CD4-positive, alpha-beta T cell (primary cell): ENCODE measurements around the gene ERP27. TPM values are rescaled to one million over a fixed set of nuclear protein-coding genes. Genes with fewer than 3 reads are reported as not detected.

Experiments
- ATAC-seq: fragments of 200-7000 bp; cut with Tn5 transposase; one replicate; pipeline ENCODE4 v1.10.0; 2022; ENCODE audit warnings: mild to moderate bottlenecking; ENCODE audit not compliant: poor library complexity
- CTCF ChIA-PET: fragments of 350-600 bp; sonication (Branson Sonifier 250); formaldehyde crosslinking; loops from one replicate; lab custom pipeline; 2021; ENCODE audit warnings: antibody characterized with exemption, inconsistent platforms; lab: Charles Lee
- POLR2A ChIA-PET: fragments of 350-600 bp; sonication (Branson Sonifier 250); formaldehyde crosslinking; loops from one replicate; lab custom pipeline; 2021; ENCODE audit warnings: antibody characterized with exemption, inconsistent platforms; lab: Charles Lee
- DNase-seq, 14 experiments: peaks; one replicate each; pipeline ENCODE4 v3.0.0-alpha.2; 2013 to 2020; ENCODE audit warnings: mixed read lengths in 2 of 14
- H3K27ac ChIP-seq, 2 donors: one replicate each; pipeline versions ENCODE4 v1.5.1 to v1.7.0; 2013; ENCODE audit warnings: low read length in 2 of 2, low read depth in 1 of 2, mild to moderate bottlenecking in 1 of 2
- H3K27me3 ChIP-seq, 2 experiments: 1 replicate in 1 of 2; 2 replicates in 1 of 2; pipeline versions ENCODE4 v1.6.1 to v1.7.0; 2013; ENCODE audit warnings: low read length in 2 of 2, control low read depth in 1 of 2, mild to moderate bottlenecking in 1 of 2, moderate library complexity in 1 of 2; ENCODE audit not compliant: insufficient read depth in 2 of 2, control insufficient read depth in 1 of 2
- H3K36me3 ChIP-seq: one replicate; pipeline ENCODE4 v1.6.1; 2013; ENCODE audit warnings: low read length, control low read depth; ENCODE audit not compliant: insufficient read depth
- H3K4me1 ChIP-seq: one replicate; pipeline ENCODE4 v1.6.1; 2013; ENCODE audit warnings: low read length, control low read depth; ENCODE audit not compliant: insufficient read depth
- H3K4me3 ChIP-seq: one replicate; pipeline ENCODE4 v1.5.1; 2013; ENCODE audit warnings: mild to moderate bottlenecking, low read length, moderate library complexity
- H3K9me3 ChIP-seq, 2 experiments: 1 replicate in 1 of 2; 2 replicates in 1 of 2; pipeline versions ENCODE4 v1.6.1 to v1.7.0; 2013; ENCODE audit warnings: low read length in 2 of 2, mild to moderate bottlenecking in 2 of 2, control low read depth in 1 of 2, moderate library complexity in 1 of 2; ENCODE audit not compliant: control insufficient read depth in 1 of 2, insufficient read depth in 1 of 2
- H3K27ac Mint-ChIP-seq: one replicate; pipeline ENCODE4 v1.8.0; 2020; ENCODE audit warnings: mixed read lengths
- H3K27me3 Mint-ChIP-seq: one replicate; pipeline ENCODE4 v1.8.0; 2021; ENCODE audit warnings: mixed read lengths
- H3K36me3 Mint-ChIP-seq: one replicate; pipeline ENCODE4 v1.8.0; 2021; ENCODE audit warnings: low read depth, mixed read lengths
- H3K4me1 Mint-ChIP-seq: one replicate; pipeline ENCODE4 v1.8.0; 2021; ENCODE audit warnings: low read depth, mixed read lengths
- H3K4me3 Mint-ChIP-seq: one replicate; pipeline ENCODE4 v1.8.0; 2020; ENCODE audit warnings: mild to moderate bottlenecking, mixed read lengths
- H3K9me3 Mint-ChIP-seq: one replicate; pipeline ENCODE4 v1.8.0; 2020; ENCODE audit warnings: mixed read lengths
- intact Hi-C, 2 experiments: fragments of 100-400 bp; cut with DNase I in 1 of 2; cut with micrococcal nuclease in 1 of 2; formaldehyde crosslinking; loops; one replicate each; pipeline versions ENCODE4 v1.15.1 to v1.9.0; 2023 to 2025; cut with DNase I, micrococcal nuclease
- total RNA-seq, 174 experiments: library from RNA in 2 of 174; stranded (reverse) in 2 of 174; gene quantifications; one replicate each; pipeline ENCODE4 v1.2.3 and lab custom pipeline; 2021 to 2026
- TF ChIP-seq, protein P1 (sequence below): fragments of 200-600 bp; IDR thresholded peaks from one replicate; pipeline ENCODE4 v1.8.0; 2022; ENCODE audit warnings: antibody characterized with exemption, mild to moderate bottlenecking

ERP27 gene
- total RNA-seq, 2 experiments from 2014 or later = 16.2 to 17.1 TPM

DNA sequence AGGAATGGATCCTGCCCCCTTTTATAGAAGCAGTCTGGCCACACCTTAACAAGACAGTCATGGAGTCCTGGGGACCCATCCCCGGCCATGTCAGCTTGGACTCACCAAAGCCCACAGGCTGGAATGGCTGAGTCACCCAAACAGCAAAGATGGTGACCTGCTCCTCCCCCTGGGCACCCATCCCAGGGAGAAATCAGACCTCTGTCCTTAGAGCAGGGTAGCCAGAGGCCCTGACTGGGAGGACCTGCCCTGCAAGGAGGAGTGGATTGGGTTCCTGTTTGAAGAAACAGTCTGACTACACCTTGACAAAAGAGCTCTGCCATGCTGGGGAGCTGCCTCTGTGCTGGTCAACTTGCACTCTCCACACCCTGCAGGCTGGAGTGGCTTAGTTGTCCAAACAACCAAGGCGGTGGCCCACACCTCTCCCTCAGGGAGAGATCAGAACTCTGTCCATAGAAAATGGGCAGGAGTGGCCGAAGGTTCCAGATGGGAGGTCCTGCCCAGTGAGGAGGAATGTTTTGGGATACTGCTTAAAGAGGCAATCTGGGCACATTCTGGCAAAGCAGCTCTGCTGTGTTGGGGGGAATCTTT is 69.3 kb downstream of the ERP27 start:
- Histone ChIP-seq H3K27ac (no peak overlapping the region), H3K27me3 (peaks cover 0 to 2% of the 10 kb centered on the region in 2 experiments), H3K4me3 (no peak overlapping the region), H3K4me1 (no peaks in the 10 kb centered on the region), H3K9me3 (peaks cover 0 to 15% of the 10 kb centered on the region in 2 experiments), H3K36me3 (no peaks in the 10 kb centered on the region)
- no peaks in the 10 kb centered on the region for H3K9me3 Mint-ChIP-seq
- no peak overlapping the region for H3K27ac Mint-ChIP-seq
- intact Hi-C loops = no loop called here
- H3K4me1 Mint-ChIP-seq = no peaks in the 10 kb centered on the region
- POLR2A ChIA-PET = no interaction called here
- no peaks in the 10 kb centered on the region for H3K36me3 Mint-ChIP-seq
- no peak overlapping the region for H3K4me3 Mint-ChIP-seq
- CTCF ChIA-PET = no interaction called here
- no peak for ATAC-seq
- TF ChIP-seq, protein P1, sequence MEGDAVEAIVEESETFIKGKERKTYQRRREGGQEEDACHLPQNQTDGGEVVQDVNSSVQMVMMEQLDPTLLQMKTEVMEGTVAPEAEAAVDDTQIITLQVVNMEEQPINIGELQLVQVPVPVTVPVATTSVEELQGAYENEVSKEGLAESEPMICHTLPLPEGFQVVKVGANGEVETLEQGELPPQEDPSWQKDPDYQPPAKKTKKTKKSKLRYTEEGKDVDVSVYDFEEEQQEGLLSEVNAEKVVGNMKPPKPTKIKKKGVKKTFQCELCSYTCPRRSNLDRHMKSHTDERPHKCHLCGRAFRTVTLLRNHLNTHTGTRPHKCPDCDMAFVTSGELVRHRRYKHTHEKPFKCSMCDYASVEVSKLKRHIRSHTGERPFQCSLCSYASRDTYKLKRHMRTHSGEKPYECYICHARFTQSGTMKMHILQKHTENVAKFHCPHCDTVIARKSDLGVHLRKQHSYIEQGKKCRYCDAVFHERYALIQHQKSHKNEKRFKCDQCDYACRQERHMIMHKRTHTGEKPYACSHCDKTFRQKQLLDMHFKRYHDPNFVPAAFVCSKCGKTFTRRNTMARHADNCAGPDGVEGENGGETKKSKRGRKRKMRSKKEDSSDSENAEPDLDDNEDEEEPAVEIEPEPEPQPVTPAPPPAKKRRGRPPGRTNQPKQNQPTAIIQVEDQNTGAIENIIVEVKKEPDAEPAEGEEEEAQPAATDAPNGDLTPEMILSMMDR = no peak
- no peak for DNase-seq
- no peaks in the 10 kb centered on the region for H3K27me3 Mint-ChIP-seq

Other genes with a start within 250 kb of the ERP27 start
- not detected for gene GUCY2C, start 241.9 kb downstream of the ERP27 start, total RNA-seq
- gene WBP11, start 135.1 kb downstream of the ERP27 start, total RNA-seq = 100 to 1,000 TPM; 169 to 188 TPM
- under 1 TPM; 0.11 to 0.22 TPM for gene C12orf60, start 134.9 kb downstream of the ERP27 start, total RNA-seq
- not detected for gene SMCO3, start 124.4 kb downstream of the ERP27 start, total RNA-seq
- gene ART4, start 95.0 kb downstream of the ERP27 start, total RNA-seq = not detected
- gene MGP, start 52.7 kb downstream of the ERP27 start, total RNA-seq = 1 to 10 TPM; 1.3 to 1.8 TPM
- gene ARHGDIB, start 23.1 kb upstream of the ERP27 start, total RNA-seq = 100 to 1,000 TPM; 872 to 942 TPM
- gene PDE6H, start 34.5 kb upstream of the ERP27 start, total RNA-seq = not detected